Measurements from ENCODE around the gene COL15A1.
A peak's percentile ranks its signal among the peaks of the same experiment; 100 is the strongest.
"Not testable (repeated sequence)": the region's sequence is repeated elsewhere in the genome, so short reads cannot be mapped to it uniquely, and the experiment has no call there.

COL15A1 gene

DNA sequence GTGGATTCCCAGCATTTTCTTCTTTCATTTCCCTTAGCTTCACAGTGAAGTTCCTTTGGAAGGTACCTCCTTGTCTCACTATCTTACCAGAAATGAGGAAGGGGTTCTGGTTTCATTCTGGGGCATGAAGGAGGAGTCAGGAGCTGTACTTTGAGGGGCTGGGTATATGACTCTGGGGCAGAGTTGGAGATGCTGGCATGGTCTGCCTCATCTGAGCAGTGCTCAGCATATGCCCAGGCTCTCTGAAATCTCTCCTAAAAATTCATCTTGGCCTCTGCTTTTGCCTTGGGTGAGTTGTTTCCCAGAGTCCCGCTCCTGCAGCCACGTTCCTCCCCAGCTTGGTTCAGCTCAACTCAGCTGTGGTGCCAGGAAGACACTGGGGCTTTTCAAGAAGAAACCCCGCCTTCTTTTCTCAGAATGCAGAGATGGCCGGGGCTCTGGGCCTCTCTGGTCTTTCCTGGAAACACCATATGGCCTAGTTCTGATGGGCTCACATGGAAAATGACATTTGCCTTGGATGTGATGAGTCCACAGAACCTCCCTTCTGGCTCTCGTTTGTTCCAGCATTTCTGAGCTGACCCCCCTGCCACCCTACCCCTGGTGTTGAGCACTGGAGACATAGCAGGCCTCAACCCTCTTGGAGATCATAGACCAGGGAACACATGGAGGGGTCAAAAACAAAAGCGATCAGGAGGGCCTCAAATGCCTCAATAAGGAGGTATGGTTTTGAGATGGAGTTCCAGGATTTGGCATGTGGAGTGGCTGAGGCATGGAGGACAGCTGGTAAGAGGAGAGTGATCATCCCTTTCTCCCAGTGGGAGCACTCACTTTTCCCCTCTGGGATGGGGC lies 149.2 kb downstream of the COL15A1 start:
- no peak for DNase-seq (ENCODE audit: low read depth in 1 of 2, low spot score in 1 of 2)
- in situ Hi-C loops (cut with HindIII; ENCODE audit: low pct_unique_long_range_greater_than_20kb, low sequenced_read_pairs), result no loop called here
- no peak for TF ChIP-seq JUND (IDR thresholded peaks at IDR 0.05; ENCODE audit: low read depth)

DNA sequence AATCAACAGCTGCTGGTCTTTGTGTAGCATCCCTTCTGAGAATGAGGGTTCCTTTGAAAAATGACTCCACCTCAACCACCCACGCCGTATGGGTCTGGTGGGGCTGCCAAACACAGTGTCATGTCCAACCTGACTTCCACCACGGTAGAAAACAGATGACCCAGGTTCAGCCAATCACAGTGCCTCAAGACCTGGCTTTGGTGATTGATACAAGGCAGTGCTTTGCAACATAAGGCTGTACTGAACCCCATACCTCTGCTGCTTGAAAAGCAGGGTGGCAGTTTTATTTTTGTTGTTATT lies 149.7 kb downstream of the COL15A1 start:
- no peak for DNase-seq (ENCODE audit: low read depth in 1 of 2, low spot score in 1 of 2)
- in situ Hi-C loops (cut with HindIII; ENCODE audit: low pct_unique_long_range_greater_than_20kb, low sequenced_read_pairs), result no loop called here
- TF ChIP-seq JUND (IDR thresholded peaks at IDR 0.05; ENCODE audit: low read depth), result no peak

DNA sequence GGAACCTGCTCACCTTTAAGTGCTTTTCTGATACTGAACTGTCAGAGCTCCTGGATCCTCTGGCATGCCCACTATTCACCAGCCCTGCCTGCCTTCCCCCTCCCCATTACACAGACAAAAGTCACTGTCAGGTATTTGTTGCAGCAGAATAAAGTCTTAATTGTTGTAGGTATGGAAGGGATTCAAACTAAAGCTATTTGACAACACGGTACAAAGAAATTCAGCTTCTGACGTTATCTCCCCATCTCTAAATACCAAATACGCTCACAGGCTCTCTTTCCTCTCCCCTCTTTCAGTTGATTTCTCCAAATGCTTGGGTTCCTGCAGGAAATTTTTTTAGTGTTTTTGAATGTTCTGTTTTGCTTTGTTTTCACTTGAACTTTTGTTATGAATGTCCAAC lies 151.9 kb downstream of the COL15A1 start:
- DNase-seq (ENCODE audit: low read depth in 1 of 2, low spot score in 1 of 2), result no peak
- no peak for TF ChIP-seq JUND (IDR thresholded peaks at IDR 0.05; ENCODE audit: low read depth)
- in situ Hi-C loops (cut with HindIII; ENCODE audit: low pct_unique_long_range_greater_than_20kb, low sequenced_read_pairs), result no loop called here

DNA sequence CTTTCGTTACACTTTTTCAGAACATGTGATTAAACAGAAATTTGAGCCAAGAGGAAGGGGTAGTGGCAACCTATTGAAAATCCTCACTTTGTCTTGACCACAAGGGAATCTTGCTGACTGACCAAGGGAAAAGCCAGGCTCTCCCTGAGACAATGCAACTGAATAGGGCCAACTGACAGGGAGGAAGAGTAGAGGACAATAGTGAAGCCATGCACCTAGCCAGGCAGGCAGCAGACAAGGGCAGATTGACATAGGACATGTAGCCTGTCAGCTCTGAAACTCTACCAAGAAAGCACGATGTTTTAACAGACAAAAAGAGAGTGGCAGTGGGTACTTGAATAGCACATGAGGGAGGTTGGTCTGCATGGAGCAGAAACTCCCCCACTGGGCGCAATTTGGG lies 152.7 kb downstream of the COL15A1 start:
- DNase-seq (ENCODE audit: low read depth in 1 of 2, low spot score in 1 of 2), result no peak
- in situ Hi-C loops (cut with HindIII; ENCODE audit: low pct_unique_long_range_greater_than_20kb, low sequenced_read_pairs), result no loop called here
- TF ChIP-seq JUND (IDR thresholded peaks at IDR 0.05; ENCODE audit: low read depth), result no peak

DNA sequence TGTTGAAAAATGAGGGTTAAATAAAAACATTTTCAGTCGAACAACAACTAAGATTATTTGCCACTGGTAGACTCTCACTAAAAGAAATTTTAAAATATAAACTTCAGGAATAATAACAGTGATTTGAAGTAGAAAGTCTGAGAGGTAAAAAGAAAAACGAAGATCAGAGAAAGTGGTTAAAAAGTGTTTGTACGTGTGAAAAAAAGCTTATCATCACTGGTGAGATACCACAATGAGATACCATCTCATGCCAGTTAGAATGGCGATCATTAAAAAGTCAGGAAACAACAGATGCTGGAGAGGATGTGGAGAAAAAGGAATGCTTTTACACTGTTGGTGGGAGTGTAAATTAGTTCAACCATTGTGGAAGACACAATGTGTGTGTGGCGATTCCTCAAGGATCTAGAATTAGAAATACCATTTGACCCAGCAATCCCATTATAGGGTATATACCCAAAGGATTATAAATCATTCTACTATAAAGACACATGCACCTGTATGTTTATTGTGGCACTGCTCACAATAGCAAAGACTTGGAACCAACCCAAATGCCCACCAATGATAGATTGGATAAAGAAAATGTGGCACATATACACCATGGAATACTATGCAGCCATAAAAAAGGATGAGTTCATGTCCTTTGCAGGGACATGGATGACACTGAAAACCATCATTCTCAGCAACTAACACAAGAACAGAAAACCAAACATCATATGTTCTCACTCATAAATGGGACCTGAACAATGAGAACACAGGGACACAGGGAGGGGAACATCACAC lies 156.3 kb downstream of the COL15A1 start:
- in situ Hi-C loops (cut with HindIII; ENCODE audit: low pct_unique_long_range_greater_than_20kb, low sequenced_read_pairs), result not testable (repeated sequence)

DNA sequence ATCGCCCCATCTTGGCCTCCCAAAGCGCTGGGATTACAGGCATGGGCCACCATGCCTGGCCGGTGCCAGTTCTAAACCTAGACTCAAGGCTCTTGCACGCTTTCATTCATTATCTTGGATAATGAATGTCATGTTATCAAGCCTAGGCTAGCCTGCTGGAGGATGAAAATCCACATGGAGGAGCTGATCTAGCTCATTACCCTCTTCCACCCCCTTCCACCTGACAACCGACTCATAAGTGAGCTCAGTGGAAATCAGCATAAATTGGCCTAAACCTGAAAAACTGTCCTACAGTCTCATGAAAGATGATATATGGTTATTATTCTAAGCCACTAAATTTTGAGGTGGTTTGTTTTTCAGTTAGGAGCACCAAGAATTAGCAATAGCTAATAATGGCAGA lies 157.6 kb downstream of the COL15A1 start:
- DNase-seq (ENCODE audit: low read depth in 1 of 2, low spot score in 1 of 2), result no peak
- in situ Hi-C loops (cut with HindIII; ENCODE audit: low pct_unique_long_range_greater_than_20kb, low sequenced_read_pairs), result no loop called here
- TF ChIP-seq JUND (IDR thresholded peaks at IDR 0.05; ENCODE audit: low read depth), result no peak

More for the DNA sequence above, 156.3 kb downstream of the COL15A1 start:
- DNase-seq (ENCODE audit: low read depth in 1 of 2, low spot score in 1 of 2), result not testable (repeated sequence)

DNA sequence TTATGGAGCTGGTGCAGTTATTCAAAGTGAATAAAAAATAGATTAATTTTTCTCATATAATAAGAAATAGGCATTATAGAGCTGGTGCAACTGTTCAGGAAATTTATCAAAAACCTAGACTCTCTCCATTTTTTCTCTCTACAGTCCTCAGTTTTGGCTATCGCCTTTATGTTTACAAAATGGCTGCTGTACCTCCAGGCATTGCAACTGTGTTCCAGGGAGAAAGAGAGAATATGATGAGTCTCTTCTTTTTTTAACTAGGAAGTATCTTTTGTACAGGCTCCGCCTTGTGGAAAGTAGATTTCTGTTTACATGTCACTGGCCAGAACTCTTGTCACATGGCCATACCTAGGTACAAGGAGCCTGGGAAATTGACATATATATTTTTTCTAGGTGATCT lies 158.1 kb downstream of the COL15A1 start:
- no peak for TF ChIP-seq JUND (IDR thresholded peaks at IDR 0.05; ENCODE audit: low read depth)
- DNase-seq (ENCODE audit: low read depth in 1 of 2, low spot score in 1 of 2), result no peak
- in situ Hi-C loops (cut with HindIII; ENCODE audit: low pct_unique_long_range_greater_than_20kb, low sequenced_read_pairs), result no loop called here

DNA sequence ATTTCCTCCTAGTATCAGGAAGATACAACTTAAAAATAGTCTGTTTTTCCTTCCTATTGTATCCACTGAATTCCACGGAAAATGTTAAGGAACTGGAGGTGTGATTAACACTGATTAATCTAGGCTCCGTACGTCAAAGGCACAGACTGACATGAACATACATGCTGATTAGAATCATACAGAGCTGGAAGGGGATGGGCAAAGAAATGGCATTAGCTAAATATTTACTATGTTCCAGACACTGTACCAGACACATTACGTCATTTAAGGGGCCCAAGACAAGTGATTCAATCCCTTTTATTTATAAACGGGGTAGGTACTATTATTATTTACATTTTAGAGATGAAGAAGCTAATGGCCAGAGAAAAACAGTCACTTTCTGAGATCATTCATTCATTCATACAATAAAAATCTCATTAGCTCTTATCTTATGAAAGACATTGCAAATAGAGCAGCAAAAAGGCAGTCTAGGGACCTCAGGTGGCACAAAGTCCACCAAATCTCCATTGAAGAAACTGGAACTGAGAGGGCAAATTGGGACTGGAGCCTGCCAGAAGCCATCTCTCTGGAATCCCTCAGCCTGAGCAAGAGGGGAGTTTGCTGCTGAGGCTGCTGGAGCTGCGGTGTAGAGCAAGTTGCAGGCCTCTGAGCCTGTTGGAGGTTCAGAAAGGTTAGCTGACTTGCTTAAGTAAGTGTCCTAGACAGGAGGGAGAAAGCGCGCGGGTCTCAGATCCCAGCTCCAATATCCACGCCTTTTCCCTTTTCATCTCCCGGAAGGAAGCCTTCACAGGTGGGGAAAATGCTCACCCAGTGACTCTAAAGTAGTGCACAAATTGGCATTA lies 159.6 kb downstream of the COL15A1 start:
- DNase-seq (ENCODE audit: low read depth in 1 of 2, low spot score in 1 of 2), result no peak
- no peak for TF ChIP-seq JUND (IDR thresholded peaks at IDR 0.05; ENCODE audit: low read depth)
- in situ Hi-C loops (cut with HindIII; ENCODE audit: low pct_unique_long_range_greater_than_20kb, low sequenced_read_pairs), result no loop called here

DNA sequence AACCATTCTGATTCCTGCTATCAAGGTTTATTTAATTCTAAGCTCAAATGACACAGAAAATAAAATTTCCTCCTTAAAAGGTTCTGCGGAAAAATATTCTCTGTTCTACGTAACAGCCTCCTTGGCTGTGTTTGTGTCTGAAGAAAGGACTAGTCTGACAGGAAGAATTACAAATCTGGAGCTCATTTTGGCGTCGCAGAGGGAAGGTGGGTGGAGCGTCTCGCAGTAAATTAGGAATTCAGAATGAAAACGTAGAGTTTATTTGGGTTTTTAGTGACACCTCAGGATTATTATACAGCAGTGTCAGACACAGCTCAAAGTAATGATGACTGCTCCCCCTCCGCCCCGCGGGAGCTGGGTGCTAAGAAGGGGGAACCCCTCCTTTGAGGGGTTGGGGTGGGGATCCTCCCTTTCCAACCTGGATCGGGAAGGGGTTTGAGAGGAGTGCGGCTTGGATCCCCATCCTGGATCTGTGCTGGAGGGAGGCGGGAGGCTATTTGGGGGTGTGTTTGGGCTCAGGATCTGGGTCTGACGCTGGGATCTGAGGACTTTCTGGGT lies 160.3 kb downstream of the COL15A1 start:
- in situ Hi-C loops (cut with HindIII; ENCODE audit: low pct_unique_long_range_greater_than_20kb, low sequenced_read_pairs), result no loop called here
- peak in 1 of 2 experiments; percentile 37 for DNase-seq (ENCODE audit: low read depth in 1 of 2, low spot score in 1 of 2)

DNA sequence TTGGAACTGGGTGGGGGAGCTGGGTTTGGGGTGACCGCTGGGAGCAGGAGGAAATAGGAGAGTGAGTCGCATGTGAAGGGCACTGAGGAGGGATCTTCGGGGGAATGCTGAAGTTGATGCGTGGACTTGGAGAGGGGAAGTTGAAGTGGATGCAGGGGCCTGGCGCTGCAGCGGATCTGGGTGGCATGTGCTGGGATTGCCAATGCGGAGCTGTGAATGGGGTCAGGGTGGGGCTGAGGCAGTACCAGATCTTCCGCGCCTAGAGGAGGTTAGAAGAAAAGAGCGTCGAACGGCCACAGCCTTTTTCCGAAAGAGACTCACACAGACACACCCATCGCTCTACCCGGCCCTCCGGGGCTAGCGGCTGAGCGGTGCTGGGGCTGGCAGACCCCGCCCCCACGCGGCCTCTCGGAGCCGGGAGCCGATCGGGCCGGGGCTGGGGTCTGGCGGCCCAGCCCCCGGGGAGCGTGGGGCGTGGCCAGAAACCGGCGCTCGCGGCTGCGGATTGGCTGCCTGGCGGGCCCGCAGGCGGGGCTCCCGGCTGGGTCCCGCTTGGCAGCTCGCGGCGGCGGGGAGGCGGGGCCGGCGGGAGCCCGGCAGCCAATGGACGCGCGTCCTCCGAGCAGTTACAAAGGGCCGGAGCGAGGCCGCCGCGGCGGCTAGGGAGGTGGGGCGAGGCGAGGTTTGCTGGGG lies 160.9 kb downstream of the COL15A1 start, which contains the start of gene TGFBR1:
Gene TGFBR1, plus strand, starts transcription at position 655 of the 693 bp plus-strand sequence. CDS start 93 bp downstream, outside the sequence.
- no peak for TF ChIP-seq JUND (IDR thresholded peaks at IDR 0.05; ENCODE audit: low read depth)
- DNase-seq (ENCODE audit: low read depth in 1 of 2, low spot score in 1 of 2), result peak; percentile 89 to 93
- in situ Hi-C loops (cut with HindIII; ENCODE audit: low pct_unique_long_range_greater_than_20kb, low sequenced_read_pairs), result no loop called here

More for the DNA sequence above, 160.3 kb downstream of the COL15A1 start:
- TF ChIP-seq JUND (IDR thresholded peaks at IDR 0.05; ENCODE audit: low read depth), result no peak

DNA sequence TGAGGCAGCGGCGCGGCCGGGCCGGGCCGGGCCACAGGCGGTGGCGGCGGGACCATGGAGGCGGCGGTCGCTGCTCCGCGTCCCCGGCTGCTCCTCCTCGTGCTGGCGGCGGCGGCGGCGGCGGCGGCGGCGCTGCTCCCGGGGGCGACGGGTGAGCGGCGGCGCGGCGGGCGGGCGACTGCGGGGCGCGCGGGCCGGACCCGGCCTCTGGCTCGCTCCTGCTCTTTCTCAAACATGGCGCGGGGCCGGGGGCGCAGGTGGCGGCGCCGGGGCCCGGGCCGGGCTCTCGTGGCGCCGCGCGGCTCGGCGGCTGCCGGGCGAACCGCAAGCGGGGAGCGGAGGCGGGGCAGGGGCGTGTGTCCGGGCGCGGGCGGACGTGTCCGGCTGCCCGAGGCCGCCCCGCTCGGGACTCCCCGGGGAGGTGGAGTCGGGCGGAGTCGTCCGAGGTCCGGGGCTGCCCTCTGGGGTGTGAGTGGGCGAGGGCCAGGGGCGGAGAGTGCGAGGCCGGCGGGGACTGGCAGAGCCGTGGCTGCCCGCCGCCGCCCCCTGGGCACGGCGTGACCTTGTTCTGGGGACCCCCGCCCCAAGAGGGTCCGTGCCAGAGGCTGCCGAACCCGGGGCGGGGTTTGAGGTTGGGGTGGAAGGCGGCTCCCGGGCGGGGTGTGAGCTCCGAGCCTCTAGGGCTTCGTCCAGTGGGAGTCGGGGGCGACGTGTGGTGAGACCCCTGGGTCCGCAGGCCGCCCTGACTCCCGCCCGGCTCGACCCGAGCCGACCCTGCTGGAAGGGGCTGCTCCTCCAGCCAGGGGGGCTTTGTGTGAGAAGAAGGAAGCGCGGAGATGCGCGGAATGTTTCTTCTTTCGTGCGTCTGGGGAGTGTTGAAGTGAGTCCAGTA lies 161.7 kb downstream of the COL15A1 start:
- in situ Hi-C loops (cut with HindIII; ENCODE audit: low pct_unique_long_range_greater_than_20kb, low sequenced_read_pairs), result no loop called here
- peak; percentile 65 to 78 for DNase-seq (ENCODE audit: low read depth in 1 of 2, low spot score in 1 of 2)
- TF ChIP-seq JUND (IDR thresholded peaks at IDR 0.05; ENCODE audit: low read depth), result no peak
